ENCODE measurements around the gene CORO2A. TPM values are rescaled to one million over a fixed set of nuclear protein-coding genes. Genes with fewer than 3 reads are reported as not detected.

CORO2A gene
- total and polyA plus RNA-seq, 2 of the 13 experiments (the other 11 are each of a cell fraction or from before 2014, with no cell fraction given) = 14.4 to 15.3 TPM

DNA sequence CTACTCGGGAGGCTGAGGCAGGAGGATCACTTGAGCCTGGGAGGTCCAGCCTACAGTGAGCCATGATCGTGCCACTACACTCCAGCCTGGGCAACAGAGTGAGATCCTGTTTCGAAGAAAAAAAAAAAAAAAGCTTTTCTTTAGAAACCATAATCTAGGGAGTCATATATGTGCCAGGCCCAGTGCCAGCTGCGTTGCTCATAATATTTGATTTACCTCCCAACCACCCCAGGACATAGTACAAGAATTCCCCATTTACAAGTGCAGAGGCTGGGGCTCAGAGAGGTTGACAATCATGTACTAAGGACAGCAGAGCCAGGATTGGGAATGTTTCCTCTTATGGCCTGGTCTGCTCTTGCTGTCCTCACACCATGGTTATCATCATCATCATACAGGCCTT lies 48.4 kb downstream of the CORO2A start:
- Histone ChIP-seq H3K4me3 (replicated peaks in 1 of 3; ENCODE audit: insufficient read depth in 1 of 3, low read depth in 2 of 3, low read length in 3 of 3) (no peak overlapping the region), H3K79me2 (ENCODE audit: insufficient read depth, low read length) (no peaks in the 10 kb centered on the region), H3K4me1 (ENCODE audit: insufficient read depth, low read length) (peaks cover 43% of the 10 kb centered on the region), H3K9ac (ENCODE audit: insufficient read depth, low read depth, low read length) (no peak overlapping the region), H3K36me3 (replicated peaks in 1 of 2; ENCODE audit: control insufficient read depth in 1 of 2, insufficient read depth in 2 of 2, low read length in 2 of 2) (peaks cover 0 to 20% of the 10 kb centered on the region in 2 experiments; a peak in 2 of 5 replicates), H3K27me3 (ENCODE audit: control insufficient read depth in 1 of 2, insufficient read depth in 2 of 2, low read length in 2 of 2) (no peaks in the 10 kb centered on the region), H4K20me1 (ENCODE audit: insufficient read depth, low read length) (no peaks in the 10 kb centered on the region), H3K27ac (ENCODE audit: extremely low read length, insufficient read depth, low read length) (no peak overlapping the region), H2AFZ (ENCODE audit: low read length) (no peak overlapping the region), H3K9me3 (ENCODE audit: low read length) (no peaks in the 10 kb centered on the region), H3K4me2 (ENCODE audit: low read depth, low read length) (no peak overlapping the region)
- TF ChIP-seq ZKSCAN1 (IDR thresholded peaks at IDR 0.05; ENCODE audit: low read length) (no peak), JUNB (CRISPR knock-in tag; IDR thresholded peaks at IDR 0.05; ENCODE audit: borderline replicate concordance) (no peak), KAT8 (CRISPR knock-in tag; IDR thresholded peaks at IDR 0.05) (no peak), ARNT2 (CRISPR knock-in tag; IDR thresholded peaks at IDR 0.05; ENCODE audit: low read depth) (no peak), ZFP90 (CRISPR knock-in tag; IDR thresholded peaks at IDR 0.05; ENCODE audit: borderline replicate concordance) (no peak), ZNF10 (CRISPR knock-in tag; IDR thresholded peaks at IDR 0.05; ENCODE audit: borderline replicate concordance, low read depth) (no peak), SALL2 (CRISPR knock-in tag; IDR thresholded peaks at IDR 0.05) (no peak), SIN3B (IDR thresholded peaks at IDR 0.05; ENCODE audit: low read length) (no peak), MTF1 (CRISPR knock-in tag; IDR thresholded peaks at IDR 0.05) (no peak)
- TF ChIP-seq, protein P1, sequence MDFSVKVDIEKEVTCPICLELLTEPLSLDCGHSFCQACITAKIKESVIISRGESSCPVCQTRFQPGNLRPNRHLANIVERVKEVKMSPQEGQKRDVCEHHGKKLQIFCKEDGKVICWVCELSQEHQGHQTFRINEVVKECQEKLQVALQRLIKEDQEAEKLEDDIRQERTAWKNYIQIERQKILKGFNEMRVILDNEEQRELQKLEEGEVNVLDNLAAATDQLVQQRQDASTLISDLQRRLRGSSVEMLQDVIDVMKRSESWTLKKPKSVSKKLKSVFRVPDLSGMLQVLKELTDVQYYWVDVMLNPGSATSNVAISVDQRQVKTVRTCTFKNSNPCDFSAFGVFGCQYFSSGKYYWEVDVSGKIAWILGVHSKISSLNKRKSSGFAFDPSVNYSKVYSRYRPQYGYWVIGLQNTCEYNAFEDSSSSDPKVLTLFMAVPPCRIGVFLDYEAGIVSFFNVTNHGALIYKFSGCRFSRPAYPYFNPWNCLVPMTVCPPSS (IDR thresholded peaks at IDR 0.05) = no peak
- TF ChIP-seq, protein P2, sequence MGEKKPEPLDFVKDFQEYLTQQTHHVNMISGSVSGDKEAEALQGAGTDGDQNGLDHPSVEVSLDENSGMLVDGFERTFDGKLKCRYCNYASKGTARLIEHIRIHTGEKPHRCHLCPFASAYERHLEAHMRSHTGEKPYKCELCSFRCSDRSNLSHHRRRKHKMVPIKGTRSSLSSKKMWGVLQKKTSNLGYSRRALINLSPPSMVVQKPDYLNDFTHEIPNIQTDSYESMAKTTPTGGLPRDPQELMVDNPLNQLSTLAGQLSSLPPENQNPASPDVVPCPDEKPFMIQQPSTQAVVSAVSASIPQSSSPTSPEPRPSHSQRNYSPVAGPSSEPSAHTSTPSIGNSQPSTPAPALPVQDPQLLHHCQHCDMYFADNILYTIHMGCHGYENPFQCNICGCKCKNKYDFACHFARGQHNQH (CRISPR knock-in tag; IDR thresholded peaks at IDR 0.05) = no peak
- TF ChIP-seq, protein P3, sequence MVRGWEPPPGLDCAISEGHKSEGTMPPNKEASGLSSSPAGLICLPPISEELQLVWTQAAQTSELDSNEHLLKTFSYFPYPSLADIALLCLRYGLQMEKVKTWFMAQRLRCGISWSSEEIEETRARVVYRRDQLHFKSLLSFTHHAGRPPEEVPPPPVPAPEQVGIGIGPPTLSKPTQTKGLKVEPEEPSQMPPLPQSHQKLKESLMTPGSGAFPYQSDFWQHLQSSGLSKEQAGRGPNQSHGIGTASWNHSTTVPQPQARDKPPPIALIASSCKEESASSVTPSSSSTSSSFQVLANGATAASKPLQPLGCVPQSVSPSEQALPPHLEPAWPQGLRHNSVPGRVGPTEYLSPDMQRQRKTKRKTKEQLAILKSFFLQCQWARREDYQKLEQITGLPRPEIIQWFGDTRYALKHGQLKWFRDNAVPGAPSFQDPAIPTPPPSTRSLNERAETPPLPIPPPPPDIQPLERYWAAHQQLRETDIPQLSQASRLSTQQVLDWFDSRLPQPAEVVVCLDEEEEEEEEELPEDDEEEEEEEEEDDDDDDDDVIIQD (CRISPR knock-in tag; IDR thresholded peaks at IDR 0.05; ENCODE audit: low read depth) = no peak
- TF ChIP-seq, protein P4, sequence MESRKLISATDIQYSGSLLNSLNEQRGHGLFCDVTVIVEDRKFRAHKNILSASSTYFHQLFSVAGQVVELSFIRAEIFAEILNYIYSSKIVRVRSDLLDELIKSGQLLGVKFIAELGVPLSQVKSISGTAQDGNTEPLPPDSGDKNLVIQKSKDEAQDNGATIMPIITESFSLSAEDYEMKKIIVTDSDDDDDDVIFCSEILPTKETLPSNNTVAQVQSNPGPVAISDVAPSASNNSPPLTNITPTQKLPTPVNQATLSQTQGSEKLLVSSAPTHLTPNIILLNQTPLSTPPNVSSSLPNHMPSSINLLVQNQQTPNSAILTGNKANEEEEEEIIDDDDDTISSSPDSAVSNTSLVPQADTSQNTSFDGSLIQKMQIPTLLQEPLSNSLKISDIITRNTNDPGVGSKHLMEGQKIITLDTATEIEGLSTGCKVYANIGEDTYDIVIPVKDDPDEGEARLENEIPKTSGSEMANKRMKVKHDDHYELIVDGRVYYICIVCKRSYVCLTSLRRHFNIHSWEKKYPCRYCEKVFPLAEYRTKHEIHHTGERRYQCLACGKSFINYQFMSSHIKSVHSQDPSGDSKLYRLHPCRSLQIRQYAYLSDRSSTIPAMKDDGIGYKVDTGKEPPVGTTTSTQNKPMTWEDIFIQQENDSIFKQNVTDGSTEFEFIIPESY (CRISPR knock-in tag; IDR thresholded peaks at IDR 0.05) = no peak
- in situ Hi-C loops (cut with HindIII; ENCODE audit: extremely low pct_ligation_motif_present, low pct_unique_long_range_greater_than_20kb) = no loop called here
- intact Hi-C loops (cut with micrococcal nuclease; ENCODE audit: unreplicated experiment) = no loop called here
- FAIRE-seq (no peak), ATAC-seq (no peak), DNase-seq (ENCODE audit: low spot score) (no peak)
- 97% methylated on average over 4 of the region's 4 CpGs for WGBS (ENCODE audit: low lambda C conversion rate)
- CTCF ChIA-PET (ENCODE audit: low intra/inter-chr PET ratio, low total read pairs) = no interaction called here
- POLR2A ChIA-PET = no interaction called here
- no TSS peak for BruUV-seq (replicated peaks)

Data from HepG2 (cell line).